HL-60 (cell line): ENCODE results near the gene GIPC3.

Source experiments
- DNase-seq, 2 experiments: peaks; one replicate each; pipeline ENCODE4 v3.0.0-alpha.2; 2010 to 2020; ENCODE audit warnings: low read depth in 1 of 2, low spot score in 1 of 2
- H3K27ac ChIP-seq: fragments of 250-450 bp; sonication (Bioruptor Pico); replicated peaks from 2 replicates; pipeline ENCODE4 v1.5.1; 2020; ENCODE audit warnings: mild to moderate bottlenecking, moderate library complexity
- H3K27me3 ChIP-seq: fragments of 250-450 bp; sonication (Bioruptor Pico); 2 replicates; pipeline ENCODE4 v1.5.1; 2021; ENCODE audit warnings: mild to moderate bottlenecking, moderate library complexity; ENCODE audit not compliant: insufficient read depth, poor library complexity, severe bottlenecking
- H3K4me3 ChIP-seq: replicated peaks from 2 replicates; pipeline ENCODE4 v1.5.1; 2011; ENCODE audit warnings: mild to moderate bottlenecking, control low read depth, low read length; ENCODE audit not compliant: insufficient read depth
- GABPA ChIP-seq: IDR thresholded peaks from 2 replicates; pipeline ENCODE4 v1.6.1; 2012; ENCODE audit warnings: low read depth
- POLR2AphosphoS5 ChIP-seq: IDR thresholded peaks from 2 replicates; pipeline ENCODE4 v1.6.1; 2012; ENCODE audit warnings: low read depth
- SPI1 ChIP-seq: IDR thresholded peaks from 2 replicates; pipeline ENCODE4 v1.6.1; 2012; ENCODE audit warnings: low read depth, mild to moderate bottlenecking, borderline replicate concordance
- TF ChIP-seq, protein P1 (sequence below): IDR thresholded peaks from one replicate; pipeline ENCODE4 v1.5.1; 2011; ENCODE audit warnings: low read length, control low read depth, inconsistent platforms; ENCODE audit not compliant: insufficient read depth
- TF ChIP-seq, protein P2 (sequence below): IDR thresholded peaks from 2 replicates; pipeline ENCODE4 v1.6.1; 2012; ENCODE audit warnings: low read depth; ENCODE audit not compliant: insufficient replicate concordance

Gene GIPC3

GRCh38 chr19:3632739-3633558 lies 47.7 kb downstream of the GIPC3 start:
- no peak overlapping the region for H3K27ac ChIP-seq
- TF ChIP-seq POLR2AphosphoS5, result no peak
- no peak for TF ChIP-seq SPI1
- TF ChIP-seq, protein P1, sequence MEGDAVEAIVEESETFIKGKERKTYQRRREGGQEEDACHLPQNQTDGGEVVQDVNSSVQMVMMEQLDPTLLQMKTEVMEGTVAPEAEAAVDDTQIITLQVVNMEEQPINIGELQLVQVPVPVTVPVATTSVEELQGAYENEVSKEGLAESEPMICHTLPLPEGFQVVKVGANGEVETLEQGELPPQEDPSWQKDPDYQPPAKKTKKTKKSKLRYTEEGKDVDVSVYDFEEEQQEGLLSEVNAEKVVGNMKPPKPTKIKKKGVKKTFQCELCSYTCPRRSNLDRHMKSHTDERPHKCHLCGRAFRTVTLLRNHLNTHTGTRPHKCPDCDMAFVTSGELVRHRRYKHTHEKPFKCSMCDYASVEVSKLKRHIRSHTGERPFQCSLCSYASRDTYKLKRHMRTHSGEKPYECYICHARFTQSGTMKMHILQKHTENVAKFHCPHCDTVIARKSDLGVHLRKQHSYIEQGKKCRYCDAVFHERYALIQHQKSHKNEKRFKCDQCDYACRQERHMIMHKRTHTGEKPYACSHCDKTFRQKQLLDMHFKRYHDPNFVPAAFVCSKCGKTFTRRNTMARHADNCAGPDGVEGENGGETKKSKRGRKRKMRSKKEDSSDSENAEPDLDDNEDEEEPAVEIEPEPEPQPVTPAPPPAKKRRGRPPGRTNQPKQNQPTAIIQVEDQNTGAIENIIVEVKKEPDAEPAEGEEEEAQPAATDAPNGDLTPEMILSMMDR, result no peak
- no peak for TF ChIP-seq GABPA
- TF ChIP-seq, protein P2, sequence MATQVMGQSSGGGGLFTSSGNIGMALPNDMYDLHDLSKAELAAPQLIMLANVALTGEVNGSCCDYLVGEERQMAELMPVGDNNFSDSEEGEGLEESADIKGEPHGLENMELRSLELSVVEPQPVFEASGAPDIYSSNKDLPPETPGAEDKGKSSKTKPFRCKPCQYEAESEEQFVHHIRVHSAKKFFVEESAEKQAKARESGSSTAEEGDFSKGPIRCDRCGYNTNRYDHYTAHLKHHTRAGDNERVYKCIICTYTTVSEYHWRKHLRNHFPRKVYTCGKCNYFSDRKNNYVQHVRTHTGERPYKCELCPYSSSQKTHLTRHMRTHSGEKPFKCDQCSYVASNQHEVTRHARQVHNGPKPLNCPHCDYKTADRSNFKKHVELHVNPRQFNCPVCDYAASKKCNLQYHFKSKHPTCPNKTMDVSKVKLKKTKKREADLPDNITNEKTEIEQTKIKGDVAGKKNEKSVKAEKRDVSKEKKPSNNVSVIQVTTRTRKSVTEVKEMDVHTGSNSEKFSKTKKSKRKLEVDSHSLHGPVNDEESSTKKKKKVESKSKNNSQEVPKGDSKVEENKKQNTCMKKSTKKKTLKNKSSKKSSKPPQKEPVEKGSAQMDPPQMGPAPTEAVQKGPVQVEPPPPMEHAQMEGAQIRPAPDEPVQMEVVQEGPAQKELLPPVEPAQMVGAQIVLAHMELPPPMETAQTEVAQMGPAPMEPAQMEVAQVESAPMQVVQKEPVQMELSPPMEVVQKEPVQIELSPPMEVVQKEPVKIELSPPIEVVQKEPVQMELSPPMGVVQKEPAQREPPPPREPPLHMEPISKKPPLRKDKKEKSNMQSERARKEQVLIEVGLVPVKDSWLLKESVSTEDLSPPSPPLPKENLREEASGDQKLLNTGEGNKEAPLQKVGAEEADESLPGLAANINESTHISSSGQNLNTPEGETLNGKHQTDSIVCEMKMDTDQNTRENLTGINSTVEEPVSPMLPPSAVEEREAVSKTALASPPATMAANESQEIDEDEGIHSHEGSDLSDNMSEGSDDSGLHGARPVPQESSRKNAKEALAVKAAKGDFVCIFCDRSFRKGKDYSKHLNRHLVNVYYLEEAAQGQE, result no peak
- H3K4me3 ChIP-seq, result no peak overlapping the region
- no peaks in the 10 kb centered on the region for H3K27me3 ChIP-seq
- DNase-seq, result no peak

GRCh38 chr19:3633559-3633988 lies 48.3 kb downstream of the GIPC3 start:
- no peak overlapping the region for H3K4me3 ChIP-seq
- no peaks in the 10 kb centered on the region for H3K27me3 ChIP-seq
- no peak overlapping the region for H3K27ac ChIP-seq
- TF ChIP-seq, protein P2, result no peak
- TF ChIP-seq, protein P1, result no peak
- TF ChIP-seq SPI1, result no peak
- no peak for TF ChIP-seq GABPA
- TF ChIP-seq POLR2AphosphoS5, result no peak
- DNase-seq, result no peak

GRCh38 chr19:3634496-3635045 lies 49.3 kb downstream of the GIPC3 start:
- no peak for TF ChIP-seq POLR2AphosphoS5
- TF ChIP-seq, protein P2, result no peak
- TF ChIP-seq, protein P1, result no peak
- no peak for TF ChIP-seq SPI1
- TF ChIP-seq GABPA, result no peak
- DNase-seq, result no peak
- Histone ChIP-seq H3K27me3 (no peaks in the 10 kb centered on the region), H3K4me3 (no peak overlapping the region), H3K27ac (no peak overlapping the region)
